Esophagus (tissue), 2 donors: ENCODE measurements around the gene IDS. TPM values are rescaled to one million over a fixed set of nuclear protein-coding genes. Genes with fewer than 3 reads are reported as not detected.
"Not testable (repeated sequence)": the region's sequence is repeated elsewhere in the genome, so short reads cannot be mapped to it uniquely, and the experiment has no call there.

ENCODE experiments used
- H3K27ac ChIP-seq, 2 donors: one replicate each; pipeline ENCODE4 v1.5.1; 2013; ENCODE audit warnings: low read depth in 2 of 2, mild to moderate bottlenecking in 2 of 2, inconsistent platforms in 1 of 2, low read length in 1 of 2, moderate library complexity in 1 of 2
- H3K27me3 ChIP-seq, 2 donors: one replicate each; pipeline ENCODE4 v1.6.1; 2013; ENCODE audit warnings: low read length in 2 of 2, control low read depth in 1 of 2, mild to moderate bottlenecking in 1 of 2; ENCODE audit not compliant: insufficient read depth in 2 of 2, control insufficient read depth in 1 of 2
- H3K36me3 ChIP-seq, 2 donors: one replicate each; pipeline ENCODE4 v1.6.1; 2013; ENCODE audit warnings: low read length in 1 of 2; ENCODE audit not compliant: control insufficient read depth in 2 of 2, insufficient read depth in 2 of 2
- H3K4me1 ChIP-seq, 2 donors: one replicate each; pipeline ENCODE4 v1.6.1; 2013; ENCODE audit warnings: low read length in 1 of 2; ENCODE audit not compliant: control insufficient read depth in 2 of 2, insufficient read depth in 2 of 2
- H3K4me3 ChIP-seq, 2 donors: one replicate each; pipeline ENCODE4 v1.5.1; 2013; ENCODE audit warnings: low read length in 2 of 2, mild to moderate bottlenecking in 2 of 2, low read depth in 1 of 2, moderate library complexity in 1 of 2
- H3K9me3 ChIP-seq, 2 donors: one replicate each; pipeline ENCODE4 v1.6.1; 2013; ENCODE audit warnings: mild to moderate bottlenecking in 2 of 2, low read depth in 1 of 2, low read length in 1 of 2, moderate library complexity in 1 of 2; ENCODE audit not compliant: control insufficient read depth in 2 of 2, insufficient read depth in 1 of 2
- WGBS, 2 donors: extraction: QIAGEN DNeasy Blood & Tissue Kit; methylation state at CpG; one replicate each; pipeline ENCODE4 v1.1.7; 2013; 5-methylcytosine and 5-hydroxymethylcytosine counted together
- polyA plus RNA-seq, 2 donors: library from polyadenylated mRNA; stranded (reverse); fragments of 200-250 nt; gene quantifications; one replicate each; pipeline ENCODE4 v1.2.3, GENCODE V29; 2013
- donor health status: healthy with polysubstance abuse.
- donor health status: Bipolar disorder and iron deficiency.

Gene IDS
- polyA plus RNA-seq, 2 donors, result 20.9 to 21.4 TPM

GRCh38 chrX:149541521-149542047 is 36.5 kb upstream of the IDS start:
- H3K27ac ChIP-seq, result peak overlapping the region; percentile 92 to 97
- WGBS, 2 donors, result 8 to 44% methylated on average over 13 of the region's 13 CpGs
- H3K4me1 ChIP-seq, result peaks cover 2 to 6% of the 10 kb centered on the region in 2 donors

GRCh38 chrX:149540621-149541520 is 35.8 kb upstream of the IDS start, which contains the start of gene EOLA1:
Gene EOLA1, plus strand, starts transcription at chrX:149541012. Its CDS starts 4,619 bp downstream, at chrX:149545631.
- 0 to 28% methylated on average over 70 to 71 of the region's 71 CpGs for WGBS, 2 donors
- H3K4me1 ChIP-seq, result peaks cover 2 to 6% of the 10 kb centered on the region in 2 donors
- H3K27me3 ChIP-seq, result no peaks in the 10 kb centered on the region
- no peaks in the 10 kb centered on the region for H3K36me3 ChIP-seq
- H3K27ac ChIP-seq, result peak within 1 kb of the TSS; percentile 92 to 97
- peak within 1 kb of the TSS; percentile 53 to 79 for H3K4me3 ChIP-seq
- no peaks in the 10 kb centered on the region for H3K9me3 ChIP-seq

More at GRCh38 chrX:149541521-149542047, 36.5 kb upstream of the IDS start:
- Histone ChIP-seq H3K4me3 (peak overlapping the region; percentile 53 to 79), H3K27me3 (no peaks in the 10 kb centered on the region), H3K9me3 (no peaks in the 10 kb centered on the region), H3K36me3 (no peaks in the 10 kb centered on the region)

- no peaks in the 10 kb centered on the region for H3K27me3 ChIP-seq
- WGBS, 2 donors, result 3 to 26% methylated on average over 21 to 23 of the region's 24 CpGs
- no peaks in the 10 kb centered on the region for H3K36me3 ChIP-seq
- H3K9me3 ChIP-seq, result no peaks in the 10 kb centered on the region
- H3K27ac ChIP-seq, result peak overlapping the region; percentile 92 to 97
- H3K4me1 ChIP-seq, result peaks cover 2 to 6% of the 10 kb centered on the region in 2 donors
- H3K4me3 ChIP-seq, result peak overlapping the region; percentile 53 to 79
Measured at GRCh38 chrX:149540131-149540620, 35.1 kb upstream of the IDS start.

- peak overlapping the region; percentile 89 to 94 for H3K27ac ChIP-seq
- H3K27me3 ChIP-seq, result no peaks in the 10 kb centered on the region
- WGBS, 2 donors, result 1 to 39% methylated on average over 29 to 30 of the region's 34 CpGs
Measured at GRCh38 chrX:149539283-149540130, 34.4 kb upstream of the IDS start.

GRCh38 chrX:149537474-149537873 is 32.4 kb upstream of the IDS start:
- H3K9me3 ChIP-seq, H3K4me1 ChIP-seq, H3K27me3 ChIP-seq, H3K4me3 ChIP-seq, H3K27ac ChIP-seq, H3K36me3 ChIP-seq: not testable (repeated sequence)
- 88 to 92% methylated on average over 6 to 8 of the region's 11 CpGs for WGBS, 2 donors

More at GRCh38 chrX:149539283-149540130, 34.4 kb upstream of the IDS start:
- peak overlapping the region; percentile 27 to 55 for H3K4me3 ChIP-seq
- no peaks in the 10 kb centered on the region for H3K9me3 ChIP-seq
- H3K4me1 ChIP-seq, result peaks cover 2 to 6% of the 10 kb centered on the region in 2 donors
- H3K36me3 ChIP-seq, result no peaks in the 10 kb centered on the region

GRCh38 chrX:149534926-149535602 is 30.0 kb upstream of the IDS start:
- 54 to 86% methylated on average over 3 of the region's 3 CpGs for WGBS, 2 donors
- not testable (repeated sequence) for H3K27me3 ChIP-seq, H3K27ac ChIP-seq, H3K9me3 ChIP-seq, H3K4me3 ChIP-seq, H3K36me3 ChIP-seq, H3K4me1 ChIP-seq

- H3K4me1 ChIP-seq, H3K4me3 ChIP-seq, H3K36me3 ChIP-seq, H3K27me3 ChIP-seq, H3K9me3 ChIP-seq, H3K27ac ChIP-seq: not testable (repeated sequence)
- 87 to 96% methylated on average over 9 of the region's 11 CpGs for WGBS, 2 donors
Measured at GRCh38 chrX:149533999-149534398, 28.9 kb upstream of the IDS start.

- no CpG with 5 or more reads among the region's 3 CpGs for WGBS, 2 donors
- not testable (repeated sequence) for H3K27ac ChIP-seq, H3K4me3 ChIP-seq, H3K4me1 ChIP-seq, H3K9me3 ChIP-seq, H3K27me3 ChIP-seq, H3K36me3 ChIP-seq
Measured at GRCh38 chrX:149532868-149533267, 27.8 kb upstream of the IDS start.

- H3K9me3 ChIP-seq, result no peaks in the 10 kb centered on the region
Measured at GRCh38 chrX:149531599-149531998, 26.5 kb upstream of the IDS start.

More at GRCh38 chrX:149531599-149531998, 26.5 kb upstream of the IDS start:
- no peak overlapping the region for H3K4me3 ChIP-seq
- no peak overlapping the region for H3K27ac ChIP-seq
- no peaks in the 10 kb centered on the region for H3K36me3 ChIP-seq
- H3K27me3 ChIP-seq, result no peaks in the 10 kb centered on the region
- H3K4me1 ChIP-seq, result no peaks in the 10 kb centered on the region
- 74 to 82% methylated on average over 2 of the region's 2 CpGs for WGBS, 2 donors
